HG03520 (cell line): ENCODE data around the gene DNM2.
"Not testable (repeated sequence)": the region's sequence is repeated elsewhere in the genome, so short reads cannot be mapped to it uniquely, and the experiment has no call there.

Experiments
- ATAC-seq: cut with Tn5 transposase; IDR thresholded peaks from one replicate; pipeline ENCODE4 v1.9.1; 2021; ENCODE audit warnings: mild to moderate bottlenecking, moderate library complexity; ENCODE audit not compliant: unreplicated experiment

Gene DNM2

GRCh38 chr19:10856899-10857298 lies 139.0 kb downstream of the DNM2 start:
- not testable (repeated sequence) for ATAC-seq

GRCh38 chr19:10858204-10858828 lies 140.4 kb downstream of the DNM2 start:
- ATAC-seq: no peak

- ATAC-seq: no peak
Observed at GRCh38 chr19:10861103-10861651, 143.3 kb downstream of the DNM2 start.

- ATAC-seq: no peak
Observed at GRCh38 chr19:10862561-10863106, 144.8 kb downstream of the DNM2 start.

- no peak for ATAC-seq
Observed at GRCh38 chr19:10863107-10863717, 145.3 kb downstream of the DNM2 start.

GRCh38 chr19:10864538-10864899 lies 146.6 kb downstream of the DNM2 start:
- ATAC-seq: no peak

GRCh38 chr19:10866495-10866894 lies 148.6 kb downstream of the DNM2 start:
- no peak for ATAC-seq

- ATAC-seq: no peak
Observed at GRCh38 chr19:10868872-10869547, 151.1 kb downstream of the DNM2 start.

- not testable (repeated sequence) for ATAC-seq
Observed at GRCh38 chr19:10869872-10870311, 152.0 kb downstream of the DNM2 start.

- no peak for ATAC-seq
Observed at GRCh38 chr19:10870501-10870954, 152.6 kb downstream of the DNM2 start.

- ATAC-seq: peak; percentile 67
Observed at GRCh38 chr19:10870955-10871603, 153.2 kb downstream of the DNM2 start, which contains the start of gene CARM1. CARM1 (plus strand) TSS chr19:10871553; CDS start chr19:10871703, 150 bp downstream.

GRCh38 chr19:10871711-10872545 lies 154.0 kb downstream of the DNM2 start:
- peak; percentile 12 for ATAC-seq

- no peak for ATAC-seq
Observed at GRCh38 chr19:10872546-10873107, 154.7 kb downstream of the DNM2 start.

- no peak for ATAC-seq
Observed at GRCh38 chr19:10874024-10874423, 156.1 kb downstream of the DNM2 start.

GRCh38 chr19:10876459-10877240 lies 158.8 kb downstream of the DNM2 start:
- no peak for ATAC-seq

GRCh38 chr19:10877608-10878007 lies 159.7 kb downstream of the DNM2 start:
- not testable (repeated sequence) for ATAC-seq

GRCh38 chr19:10878253-10878652 lies 160.4 kb downstream of the DNM2 start:
- ATAC-seq: no peak
